Gastrocnemius medialis (tissue), 4 donors: ENCODE results near the gene PYGB.

Experiments
- CTCF ChIP-seq, 5 experiments: fragments of 450-650 bp in 3 of 5; fragments of 200-600 bp in 2 of 5; sonication (generic) in 2 of 5; IDR thresholded peaks in 4 of 5; conservative IDR thresholded peaks in 1 of 5; 1 replicate in 4 of 5; 2 replicates in 1 of 5; pipeline ENCODE4 v1.5.1; 2016 to 2019; ENCODE audit warnings: antibody characterized with exemption in 5 of 5, mild to moderate bottlenecking in 3 of 5, moderate library complexity in 3 of 5
- POLR2A ChIP-seq, 2 donors: fragments of 450-650 bp; IDR thresholded peaks; one replicate each; pipeline ENCODE4 v1.6.1; 2017; ENCODE audit warnings: antibody characterized with exemption in 2 of 2, mild to moderate bottlenecking in 2 of 2, moderate library complexity in 2 of 2

- TF ChIP-seq CTCF (IDR thresholded peaks at IDR 0.05 in 4 of 5, conservative IDR thresholded peaks at IDR 0.05 in 1 of 5) (no peak), POLR2A (IDR thresholded peaks at IDR 0.05) (no peak)
Measured at GRCh38 chr20:25245461-25245860, 2.4 kb upstream of the PYGB start.
